ENCODE measurements around the gene TRIM72.
"Not testable (repeated sequence)": the region's sequence is repeated elsewhere in the genome, so short reads cannot be mapped to it uniquely, and the experiment has no call there.

Gene TRIM72

DNA sequence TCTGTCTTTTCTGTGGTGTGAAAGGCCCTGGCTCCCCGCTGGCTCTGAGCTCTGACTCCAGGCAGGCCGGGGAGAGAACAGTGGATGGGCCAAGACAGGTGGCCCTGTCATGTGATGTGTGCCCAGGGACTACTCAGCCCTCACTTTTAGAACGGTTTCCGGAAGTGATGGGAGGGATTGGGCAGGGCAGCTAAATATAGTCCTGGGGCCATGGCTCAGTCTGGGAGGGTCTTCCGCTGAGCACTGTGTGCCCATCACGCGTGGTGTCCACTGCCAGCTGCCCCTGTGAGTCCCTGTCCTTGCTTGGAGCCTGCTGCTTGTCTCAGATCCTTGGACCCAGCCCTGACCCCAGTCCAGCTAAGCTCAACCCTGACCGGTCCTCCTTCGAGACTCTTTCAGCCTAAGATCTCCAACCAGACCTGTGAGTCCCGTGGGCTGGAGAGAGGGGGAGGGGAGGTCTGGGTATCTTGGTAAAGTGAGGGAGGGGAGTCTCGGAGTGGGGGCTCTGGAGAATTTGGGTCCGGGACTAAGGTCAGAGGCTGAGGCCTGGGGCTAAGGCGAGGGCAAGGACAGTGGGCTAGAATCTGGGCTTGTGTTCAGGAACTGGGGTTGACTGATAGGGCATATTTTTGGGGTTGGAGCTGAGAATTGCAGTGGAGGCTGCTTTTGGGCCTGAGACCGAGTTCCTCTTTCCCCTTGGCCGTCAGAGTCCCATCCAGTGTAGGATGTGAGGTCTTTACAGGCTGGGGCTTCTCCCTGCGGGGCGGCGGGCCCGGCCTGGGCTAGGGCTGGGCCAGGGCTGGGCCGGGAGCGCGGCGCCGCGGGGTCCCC is at the start of gene TRIM72:
TSS of gene TRIM72 (plus strand) at position 243 of the 831 bp plus-strand sequence. CDS start 620 bp downstream, outside the sequence.
- no peak for DNase-seq (ENCODE audit: low spot score)

DNA sequence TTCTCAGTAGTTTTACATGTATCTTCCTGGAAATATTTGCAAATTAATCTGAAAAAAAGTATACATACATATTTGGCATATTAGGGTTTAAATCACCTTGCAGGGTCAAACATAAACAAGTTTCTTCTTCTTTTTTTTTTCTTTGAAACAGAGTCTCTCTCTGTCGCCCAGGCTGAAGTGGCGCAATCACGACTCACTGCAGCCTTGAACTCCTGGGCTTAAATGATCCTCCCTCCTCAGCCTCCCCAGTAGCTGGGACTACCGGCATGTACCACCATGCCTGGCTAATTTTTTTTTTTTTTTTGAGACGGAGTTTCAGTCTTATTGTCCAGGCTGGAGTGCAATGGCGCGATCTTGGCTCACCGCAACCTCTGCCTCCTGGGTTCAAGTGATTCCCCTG is 46.6 kb upstream of the TRIM72 start:
- DNase-seq (ENCODE audit: low spot score): no peak

DNA sequence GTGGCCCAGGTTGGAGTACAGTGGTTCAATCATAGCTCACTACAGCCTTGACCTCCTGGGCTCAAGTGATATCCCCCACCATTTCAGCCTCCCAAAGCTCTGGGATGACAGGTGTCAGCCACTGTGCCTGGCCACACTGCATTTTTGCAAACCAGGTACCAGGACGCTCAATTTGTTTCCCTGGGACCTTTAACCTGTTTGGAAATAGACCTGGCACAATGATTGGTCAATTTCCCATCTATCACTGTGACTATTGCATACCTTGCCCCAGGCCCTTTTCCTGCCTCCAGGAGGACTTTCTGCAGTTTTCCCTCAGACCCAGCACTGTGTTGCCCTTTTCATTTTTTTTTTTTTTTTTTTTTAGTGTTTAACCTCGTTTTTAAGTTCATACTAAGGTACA is 45.1 kb upstream of the TRIM72 start:
- no peak for DNase-seq (ENCODE audit: low spot score)

GRCh38 chr16:31170048-31170447 is 43.9 kb upstream of the TRIM72 start:
- not testable (repeated sequence) for DNase-seq (ENCODE audit: low spot score)

GRCh38 chr16:31177136-31177535 is 36.8 kb upstream of the TRIM72 start:
- DNase-seq (ENCODE audit: low spot score): peak; percentile 48

- DNase-seq (ENCODE audit: low spot score): no peak
These were observed 34.6 kb upstream of the TRIM72 start for GRCh38 chr16:31179219-31179746.

GRCh38 chr16:31179747-31180459 is 34.0 kb upstream of the TRIM72 start, which contains the start of gene FUS:
FUS (plus strand) TSS chr16:31180139; CDS start chr16:31180215, 76 bp downstream.
- peak; percentile 92 for DNase-seq (ENCODE audit: low spot score)

DNA sequence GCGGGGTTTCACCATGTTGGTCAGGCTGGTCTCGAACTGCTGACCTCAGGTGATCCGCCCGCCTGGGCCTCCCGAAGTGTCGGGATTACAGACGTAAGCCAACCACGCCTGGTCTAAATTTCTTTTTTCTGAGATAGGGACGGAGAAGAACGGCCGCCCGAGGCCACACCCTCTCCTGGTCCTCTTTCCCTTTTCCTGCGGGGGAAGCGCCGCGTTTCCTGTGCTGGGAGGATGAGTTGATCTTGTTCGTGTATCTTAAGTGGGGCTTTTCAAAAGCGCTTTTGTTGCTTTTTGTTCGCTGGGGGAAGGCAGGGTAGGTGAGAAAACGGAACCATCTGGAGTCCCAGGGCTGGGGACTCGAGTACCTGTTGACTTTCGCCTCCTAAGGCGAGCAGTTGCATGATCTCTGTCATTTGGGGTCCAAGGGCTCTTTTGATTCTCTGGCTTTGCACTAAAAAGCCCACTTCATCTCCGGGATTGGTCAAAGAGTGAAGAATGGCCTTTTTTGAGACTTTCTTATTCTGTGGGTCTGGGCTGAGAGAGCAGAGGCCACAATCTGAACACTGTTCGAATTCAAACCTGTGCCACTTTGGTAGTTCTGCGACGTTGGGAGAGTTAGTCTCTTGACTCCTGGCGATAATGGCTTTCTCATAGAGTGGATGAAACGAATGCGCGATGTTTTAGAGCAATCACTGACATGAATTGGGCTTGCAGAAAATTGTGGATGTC is 32.7 kb upstream of the TRIM72 start:
- no peak for DNase-seq (ENCODE audit: low spot score)

DNA sequence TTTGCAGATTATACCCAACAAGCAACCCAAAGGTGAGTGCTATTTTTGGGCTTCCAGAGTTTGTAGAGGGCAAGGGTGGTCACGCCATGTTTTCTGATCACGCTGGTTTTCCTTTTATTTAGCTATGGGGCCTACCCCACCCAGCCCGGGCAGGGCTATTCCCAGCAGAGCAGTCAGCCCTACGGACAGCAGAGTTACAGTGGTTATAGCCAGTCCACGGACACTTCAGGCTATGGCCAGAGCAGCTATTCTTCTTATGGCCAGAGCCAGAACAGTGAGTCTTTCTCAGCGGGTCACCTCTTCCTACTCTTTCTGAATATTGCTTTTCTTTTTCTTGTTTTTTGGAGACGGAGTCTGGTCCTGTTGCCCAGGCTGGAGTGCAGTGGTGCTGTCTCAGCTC is 31.5 kb upstream of the TRIM72 start:
- no peak for DNase-seq (ENCODE audit: low spot score)

DNA sequence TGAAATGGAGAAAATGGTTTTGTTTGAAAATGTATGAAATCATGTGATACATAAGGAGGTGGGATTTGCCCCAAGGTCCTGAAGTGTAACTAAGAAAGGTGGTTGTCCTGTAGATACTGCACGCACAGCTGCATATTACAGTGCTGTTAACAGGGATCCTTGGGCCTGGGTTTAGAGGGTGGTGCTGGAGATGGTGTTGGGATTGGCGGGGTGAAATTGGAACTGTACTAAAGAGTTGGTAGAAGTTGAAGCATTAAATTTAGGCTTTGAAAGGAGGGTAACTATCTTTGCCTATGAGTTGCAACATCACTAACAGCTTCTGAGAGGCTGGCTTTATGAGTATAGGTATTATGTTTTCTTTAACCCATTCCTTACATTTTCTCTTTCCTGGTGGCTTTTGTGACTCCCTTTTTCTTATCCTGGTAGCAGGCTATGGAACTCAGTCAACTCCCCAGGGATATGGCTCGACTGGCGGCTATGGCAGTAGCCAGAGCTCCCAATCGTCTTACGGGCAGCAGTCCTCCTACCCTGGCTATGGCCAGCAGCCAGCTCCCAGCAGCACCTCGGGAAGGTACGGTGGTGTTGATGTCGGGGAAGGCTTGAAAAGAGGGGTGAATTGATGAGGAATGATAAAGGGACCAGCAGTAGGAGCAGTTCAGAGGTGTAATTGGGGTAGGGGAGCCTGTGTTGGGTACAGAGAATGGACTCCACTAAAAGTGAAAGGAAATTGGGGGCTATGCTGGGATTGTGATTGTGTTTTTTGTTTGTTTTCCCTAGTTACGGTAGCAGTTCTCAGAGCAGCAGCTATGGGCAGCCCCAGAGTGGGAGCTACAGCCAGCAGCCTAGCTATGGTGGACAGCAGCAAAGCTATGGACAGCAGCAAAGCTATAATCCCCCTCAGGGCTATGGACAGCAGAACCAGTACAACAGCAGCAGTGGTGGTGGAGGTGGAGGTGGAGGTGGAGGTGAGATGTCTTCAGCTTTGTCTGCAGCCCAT is 30.2 kb upstream of the TRIM72 start:
- DNase-seq (ENCODE audit: low spot score): no peak

DNA sequence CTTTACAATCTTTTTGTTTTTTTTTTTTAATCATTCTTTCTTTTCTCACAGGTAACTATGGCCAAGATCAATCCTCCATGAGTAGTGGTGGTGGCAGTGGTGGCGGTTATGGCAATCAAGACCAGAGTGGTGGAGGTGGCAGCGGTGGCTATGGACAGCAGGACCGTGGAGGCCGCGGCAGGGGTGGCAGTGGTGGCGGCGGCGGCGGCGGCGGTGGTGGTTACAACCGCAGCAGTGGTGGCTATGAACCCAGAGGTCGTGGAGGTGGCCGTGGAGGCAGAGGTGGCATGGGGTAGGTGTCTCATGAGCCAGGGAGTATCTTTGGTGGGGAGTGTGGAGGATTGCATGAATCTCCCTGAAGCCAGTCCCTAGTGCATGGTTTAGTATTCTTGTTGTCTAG is 29.0 kb upstream of the TRIM72 start:
- no peak for DNase-seq (ENCODE audit: low spot score)

- DNase-seq (ENCODE audit: low spot score): no peak
These were observed 28.6 kb upstream of the TRIM72 start for GRCh38 chr16:31185339-31185738.

DNA sequence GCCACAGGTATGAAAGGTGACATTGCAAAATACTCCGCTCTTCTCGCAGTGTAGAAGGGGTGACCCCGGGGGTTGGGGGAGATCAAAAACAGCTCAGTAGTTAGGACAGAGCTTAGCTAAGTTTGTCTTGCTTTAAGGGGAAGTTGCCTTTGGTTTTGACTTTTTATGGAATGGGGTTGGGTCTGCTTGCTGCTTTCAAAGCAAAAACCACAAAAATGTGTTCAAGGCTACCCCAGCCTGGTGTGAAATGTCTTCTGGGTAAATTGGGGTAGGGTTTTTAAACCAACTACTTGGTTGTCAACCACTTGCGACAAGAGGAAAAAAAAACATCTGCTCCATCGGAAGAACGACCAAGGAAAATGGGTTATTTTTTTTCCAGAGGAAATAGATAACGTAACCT is 27.7 kb upstream of the TRIM72 start:
- DNase-seq (ENCODE audit: low spot score): no peak

- no peak for DNase-seq (ENCODE audit: low spot score)
These were observed 26.8 kb upstream of the TRIM72 start for GRCh38 chr16:31186930-31187807.

- DNase-seq (ENCODE audit: low spot score): no peak
These were observed 26.1 kb upstream of the TRIM72 start for GRCh38 chr16:31187808-31188189.

DNA sequence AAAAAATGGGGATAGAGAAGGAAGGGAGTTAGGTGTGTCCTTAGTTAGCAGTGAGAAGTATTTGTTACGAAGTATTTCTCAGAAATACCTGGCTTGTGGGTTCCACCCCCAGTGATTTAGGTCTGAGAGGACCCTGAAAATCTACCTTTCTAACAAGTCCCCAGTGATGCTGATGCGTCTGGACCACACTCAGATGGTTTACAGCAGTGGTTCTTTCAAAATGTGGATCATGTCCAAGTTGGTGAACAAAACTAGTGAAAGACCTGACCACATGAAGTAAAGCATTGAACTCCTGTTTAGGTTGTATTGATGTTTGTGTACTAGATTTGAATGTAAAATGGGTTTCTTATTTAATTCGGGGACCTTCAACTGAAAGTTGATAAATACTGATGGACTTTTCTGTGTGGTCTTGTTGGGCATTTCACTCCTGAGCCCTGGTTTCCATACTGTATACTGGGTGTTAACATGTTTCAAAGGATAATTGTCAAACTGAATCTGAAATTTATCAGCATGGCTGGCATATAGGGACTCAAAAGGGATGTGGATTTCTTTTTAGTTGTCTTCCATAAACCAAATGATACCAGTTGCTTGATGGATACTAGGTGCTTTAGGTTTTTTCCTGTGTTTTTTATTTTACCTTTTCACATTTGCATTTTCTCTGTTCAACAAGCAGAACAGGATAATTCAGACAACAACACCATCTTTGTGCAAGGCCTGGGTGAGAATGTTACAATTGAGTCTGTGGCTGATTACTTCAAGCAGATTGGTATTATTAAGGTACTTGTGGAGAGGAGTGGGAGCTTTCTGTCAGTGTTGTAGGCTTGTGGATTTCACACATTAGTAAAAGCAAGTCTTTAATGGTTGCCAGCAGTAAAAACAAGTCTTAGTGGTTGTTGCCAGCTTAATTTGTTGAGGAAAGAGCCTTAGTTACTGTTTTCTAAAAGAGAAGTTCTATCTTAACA is 25.2 kb upstream of the TRIM72 start:
- no peak for DNase-seq (ENCODE audit: low spot score)

DNA sequence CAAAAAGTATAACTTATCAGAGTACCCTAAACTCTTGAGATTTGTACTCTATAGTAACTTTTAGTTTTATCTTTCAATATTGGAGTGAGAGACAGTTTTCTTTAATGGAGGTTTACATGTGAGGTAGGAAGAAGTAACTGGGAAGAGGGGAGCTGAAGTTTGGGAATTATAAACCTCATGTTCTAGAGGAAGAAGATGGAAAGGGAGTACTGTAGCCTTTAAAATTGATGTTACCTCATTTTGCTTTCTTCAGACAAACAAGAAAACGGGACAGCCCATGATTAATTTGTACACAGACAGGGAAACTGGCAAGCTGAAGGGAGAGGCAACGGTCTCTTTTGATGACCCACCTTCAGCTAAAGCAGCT is 24.5 kb upstream of the TRIM72 start:
- DNase-seq (ENCODE audit: low spot score): no peak

DNA sequence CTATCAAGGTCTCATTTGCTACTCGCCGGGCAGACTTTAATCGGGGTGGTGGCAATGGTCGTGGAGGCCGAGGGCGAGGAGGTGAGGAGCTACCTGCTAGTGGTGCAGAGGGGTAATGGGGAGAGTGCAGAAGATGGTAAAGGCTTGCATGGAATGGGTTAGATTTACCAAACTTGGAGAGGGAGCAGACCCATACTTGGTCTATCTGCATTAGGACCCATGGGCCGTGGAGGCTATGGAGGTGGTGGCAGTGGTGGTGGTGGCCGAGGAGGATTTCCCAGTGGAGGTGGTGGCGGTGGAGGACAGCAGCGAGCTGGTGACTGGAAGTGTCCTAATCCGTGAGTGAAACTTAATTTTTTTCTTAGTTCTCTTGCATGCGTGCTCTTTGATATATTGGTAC is 23.9 kb upstream of the TRIM72 start:
- DNase-seq (ENCODE audit: low spot score): no peak

DNA sequence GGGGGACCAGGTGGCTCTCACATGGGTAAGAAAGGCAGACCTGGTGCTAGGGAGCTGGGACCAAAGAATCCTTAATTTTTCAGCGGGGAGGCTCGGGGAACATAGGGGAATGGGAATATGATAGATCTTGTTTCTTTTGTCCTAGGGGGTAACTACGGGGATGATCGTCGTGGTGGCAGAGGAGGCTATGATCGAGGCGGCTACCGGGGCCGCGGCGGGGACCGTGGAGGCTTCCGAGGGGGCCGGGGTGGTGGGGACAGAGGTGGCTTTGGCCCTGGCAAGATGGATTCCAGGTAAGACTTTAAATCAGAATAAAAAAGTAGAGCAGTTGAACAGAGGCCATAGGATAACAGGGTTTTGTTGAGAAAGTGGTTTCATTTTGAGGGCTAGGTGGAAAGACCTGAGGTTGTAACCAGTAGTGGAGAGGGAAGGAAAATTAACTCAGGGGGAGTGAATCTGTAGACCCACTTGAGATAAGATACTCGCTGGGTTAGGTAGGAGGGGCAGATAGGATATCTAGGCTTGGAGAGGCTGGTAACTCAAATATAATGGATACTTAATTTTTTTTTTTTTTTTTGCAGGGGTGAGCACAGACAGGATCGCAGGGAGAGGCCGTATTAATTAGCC is 23.0 kb upstream of the TRIM72 start:
- no peak for DNase-seq (ENCODE audit: low spot score)

Measured in CD4-positive, alpha-beta T cell treated with Interleukin-15 for 4 hours (primary cell).